Measurements from ENCODE around the gene KAT6B. TPM values are rescaled to one million over a fixed set of nuclear protein-coding genes. Genes with fewer than 3 reads are reported as not detected.

KAT6B gene
- total RNA-seq, 2 experiments from 2014 or later: 36.7 to 47.2 TPM

GRCh38 chr10:75024971-75025523 lies 198.6 kb downstream of the KAT6B start:
- Mint-ChIP-seq H3K4me3 (no peak overlapping the region), H3K27me3 (no peaks in the 10 kb centered on the region), H3K36me3 (peaks cover 24% of the 10 kb centered on the region), H3K27ac (no peak overlapping the region), H3K4me1 (peaks cover 6% of the 10 kb centered on the region), H3K9me3 (no peaks in the 10 kb centered on the region)
- POLR2A ChIA-PET: no interaction called here
- no peak for ATAC-seq (ENCODE audit: low read depth)
- no peak for DNase-seq

- Mint-ChIP-seq H3K4me1 (no peaks in the 10 kb centered on the region), H3K27me3 (no peaks in the 10 kb centered on the region), H3K36me3 (peaks cover 33% of the 10 kb centered on the region), H3K4me3 (no peak overlapping the region), H3K9me3 (no peaks in the 10 kb centered on the region), H3K27ac (no peak overlapping the region)
- POLR2A ChIA-PET: no interaction called here
- ATAC-seq (ENCODE audit: low read depth) (no peak), DNase-seq (no peak)
Observed at GRCh38 chr10:75028049-75028448, 201.6 kb downstream of the KAT6B start.

GRCh38 chr10:75028748-75029147 lies 202.3 kb downstream of the KAT6B start:
- ATAC-seq (ENCODE audit: low read depth): no peak
- no peaks in the 10 kb centered on the region for H3K27me3 Mint-ChIP-seq
- H3K4me1 Mint-ChIP-seq: peaks cover 2% of the 10 kb centered on the region
- no peak for DNase-seq
- H3K9me3 Mint-ChIP-seq: no peaks in the 10 kb centered on the region
- no peak overlapping the region for H3K27ac Mint-ChIP-seq
- POLR2A ChIA-PET: no interaction called here
- peaks cover 33% of the 10 kb centered on the region for H3K36me3 Mint-ChIP-seq
- H3K4me3 Mint-ChIP-seq: no peak overlapping the region

GRCh38 chr10:75029420-75029819 lies 203.0 kb downstream of the KAT6B start:
- H3K27ac Mint-ChIP-seq: no peak overlapping the region

GRCh38 chr10:75029857-75030256 lies 203.5 kb downstream of the KAT6B start:
- POLR2A ChIA-PET: no interaction called here
- DNase-seq (no peak), ATAC-seq (ENCODE audit: low read depth) (no peak)
- no peaks in the 10 kb centered on the region for H3K9me3 Mint-ChIP-seq
- no peaks in the 10 kb centered on the region for H3K27me3 Mint-ChIP-seq
- H3K4me3 Mint-ChIP-seq: no peak overlapping the region
- H3K36me3 Mint-ChIP-seq: peaks cover 32% of the 10 kb centered on the region
- no peak overlapping the region for H3K27ac Mint-ChIP-seq
- H3K4me1 Mint-ChIP-seq: peaks cover 10% of the 10 kb centered on the region

More at GRCh38 chr10:75029420-75029819, 203.0 kb downstream of the KAT6B start:
- peaks cover 7% of the 10 kb centered on the region for H3K4me1 Mint-ChIP-seq
- H3K4me3 Mint-ChIP-seq: no peak overlapping the region
- POLR2A ChIA-PET: no interaction called here
- H3K36me3 Mint-ChIP-seq: peaks cover 33% of the 10 kb centered on the region
- ATAC-seq (ENCODE audit: low read depth) (no peak), DNase-seq (no peak)
- no peaks in the 10 kb centered on the region for H3K27me3 Mint-ChIP-seq
- no peaks in the 10 kb centered on the region for H3K9me3 Mint-ChIP-seq

- Mint-ChIP-seq H3K27ac (no peak overlapping the region), H3K36me3 (peaks cover 32% of the 10 kb centered on the region), H3K4me1 (peaks cover 13% of the 10 kb centered on the region), H3K9me3 (no peaks in the 10 kb centered on the region), H3K4me3 (no peak overlapping the region), H3K27me3 (no peaks in the 10 kb centered on the region)
- POLR2A ChIA-PET: no interaction called here
- DNase-seq: no peak
- no peak for ATAC-seq (ENCODE audit: low read depth)
Observed at GRCh38 chr10:75030371-75030770, 204.0 kb downstream of the KAT6B start.

GRCh38 chr10:75032119-75032518 lies 205.7 kb downstream of the KAT6B start:
- no peak for ATAC-seq (ENCODE audit: low read depth)
- no peaks in the 10 kb centered on the region for H3K27me3 Mint-ChIP-seq
- H3K4me1 Mint-ChIP-seq: peaks cover 19% of the 10 kb centered on the region
- no peak for DNase-seq
- H3K9me3 Mint-ChIP-seq: no peaks in the 10 kb centered on the region
- H3K27ac Mint-ChIP-seq: no peak overlapping the region
- H3K36me3 Mint-ChIP-seq: peaks cover 29% of the 10 kb centered on the region
- POLR2A ChIA-PET: no interaction called here
- no peak overlapping the region for H3K4me3 Mint-ChIP-seq

GRCh38 chr10:75032813-75033212 lies 206.4 kb downstream of the KAT6B start:
- ATAC-seq (ENCODE audit: low read depth): no peak
- peaks cover 19% of the 10 kb centered on the region for H3K4me1 Mint-ChIP-seq

GRCh38 chr10:75033399-75034130 lies 207.2 kb downstream of the KAT6B start:
- Mint-ChIP-seq H3K27me3 (no peaks in the 10 kb centered on the region), H3K4me3 (no peak overlapping the region), H3K36me3 (peaks cover 25% of the 10 kb centered on the region), H3K9me3 (no peaks in the 10 kb centered on the region), H3K4me1 (peaks cover 19% of the 10 kb centered on the region), H3K27ac (no peak overlapping the region)
- DNase-seq: no peak
- POLR2A ChIA-PET: interaction anchor here (0.8 to 1.2 kb wide), 2 partner anchors 9 to 19 kb away, joined by 3 read pairs; no protein-coding TSS in a partner anchor
- ATAC-seq (ENCODE audit: low read depth): no peak

More at GRCh38 chr10:75032813-75033212, 206.4 kb downstream of the KAT6B start:
- H3K27ac Mint-ChIP-seq: no peak overlapping the region
- peaks cover 28% of the 10 kb centered on the region for H3K36me3 Mint-ChIP-seq
- DNase-seq: no peak
- H3K4me3 Mint-ChIP-seq: no peak overlapping the region
- POLR2A ChIA-PET: no interaction called here
- no peaks in the 10 kb centered on the region for H3K27me3 Mint-ChIP-seq
- no peaks in the 10 kb centered on the region for H3K9me3 Mint-ChIP-seq

GRCh38 chr10:75034131-75034512 lies 207.7 kb downstream of the KAT6B start:
- Mint-ChIP-seq H3K4me1 (peaks cover 19% of the 10 kb centered on the region), H3K9me3 (no peaks in the 10 kb centered on the region), H3K27ac (no peak overlapping the region), H3K36me3 (peaks cover 22% of the 10 kb centered on the region), H3K4me3 (no peak overlapping the region), H3K27me3 (no peaks in the 10 kb centered on the region)
- POLR2A ChIA-PET: interaction anchor here (0.8 to 1.2 kb wide), 2 partner anchors 9 to 20 kb away, joined by 3 read pairs; no protein-coding TSS in a partner anchor
- ATAC-seq (ENCODE audit: low read depth) (peak; percentile 42), DNase-seq (no peak)

GRCh38 chr10:75034714-75035258 lies 208.4 kb downstream of the KAT6B start:
- H3K4me1 Mint-ChIP-seq: peaks cover 19% of the 10 kb centered on the region
- no peak overlapping the region for H3K27ac Mint-ChIP-seq

GRCh38 chr10:75035975-75036708 lies 209.7 kb downstream of the KAT6B start:
- H3K4me3 Mint-ChIP-seq: no peak overlapping the region
- ATAC-seq (ENCODE audit: low read depth) (no peak), DNase-seq (no peak)
- H3K27me3 Mint-ChIP-seq: no peaks in the 10 kb centered on the region
- H3K4me1 Mint-ChIP-seq: peaks cover 19% of the 10 kb centered on the region
- no peak overlapping the region for H3K27ac Mint-ChIP-seq
- no peaks in the 10 kb centered on the region for H3K9me3 Mint-ChIP-seq
- POLR2A ChIA-PET: no interaction called here
- H3K36me3 Mint-ChIP-seq: peaks cover 12% of the 10 kb centered on the region

More at GRCh38 chr10:75034714-75035258, 208.4 kb downstream of the KAT6B start:
- H3K27me3 Mint-ChIP-seq: no peaks in the 10 kb centered on the region
- POLR2A ChIA-PET: interaction anchor here (1.2 kb wide), 1 partner anchor 8 kb away, joined by 3 read pairs; no protein-coding TSS in a partner anchor
- no peak overlapping the region for H3K4me3 Mint-ChIP-seq
- DNase-seq (no peak), ATAC-seq (ENCODE audit: low read depth) (no peak)
- H3K9me3 Mint-ChIP-seq: no peaks in the 10 kb centered on the region
- H3K36me3 Mint-ChIP-seq: peaks cover 18% of the 10 kb centered on the region
